ENCODE data around the gene CENPU.
A peak's percentile ranks its signal among the peaks of the same experiment; 100 is the strongest.

The CENPU gene

DNA sequence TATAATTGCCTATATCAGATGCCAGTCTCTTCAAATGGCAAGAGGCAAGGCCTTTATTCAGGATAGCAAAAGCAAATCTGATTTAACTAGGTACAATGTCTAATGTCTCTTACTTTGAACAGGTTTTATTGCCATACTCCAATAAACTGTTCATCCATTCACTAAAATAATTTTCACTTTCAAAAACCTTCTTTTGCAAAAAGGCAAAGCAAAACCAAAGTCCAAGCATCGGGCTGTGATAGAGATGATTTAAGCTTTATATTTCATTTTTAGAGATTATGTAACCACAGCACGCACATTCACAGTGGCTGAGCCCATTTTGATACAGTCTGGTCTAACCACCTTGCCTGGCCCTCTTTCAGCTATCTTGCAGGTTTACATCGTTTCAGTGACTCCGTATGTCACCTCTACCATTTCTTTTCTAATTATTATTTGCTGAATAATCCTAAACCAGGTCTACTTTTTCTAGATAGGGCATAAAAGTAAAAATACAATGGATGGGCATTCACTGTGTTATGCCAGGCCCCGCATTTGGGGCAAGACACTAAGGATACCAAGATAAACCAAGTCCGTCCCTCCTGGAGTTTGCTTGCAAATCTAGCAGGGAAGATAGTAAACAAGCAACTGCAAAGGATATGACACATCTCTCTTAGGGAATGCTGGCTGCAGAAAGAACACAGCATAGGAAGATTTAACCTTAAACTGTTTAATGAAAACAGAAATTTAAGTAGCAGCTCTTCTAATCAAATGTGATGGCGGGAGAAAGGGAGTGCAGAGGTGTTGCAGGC, 86.4 kb downstream of the CENPU start:
- peaks cover 5% of the 10 kb centered on the region for H3K36me3 ChIP-seq (ENCODE audit: control insufficient read depth, insufficient read depth, low read length)
- peak overlapping the region; percentile 86 for H3K4me3 ChIP-seq (ENCODE audit: insufficient read depth, low read depth, low read length, poor library complexity, severe bottlenecking)
- H3K27ac ChIP-seq (ENCODE audit: insufficient read depth, low read length, poor library complexity, severe bottlenecking), result peak overlapping the region; percentile 87
- no peaks in the 10 kb centered on the region for H3K9me3 ChIP-seq (ENCODE audit: control insufficient read depth, low read length)
- H3K4me1 ChIP-seq (ENCODE audit: control insufficient read depth, insufficient read depth, low read length, poor library complexity, severe bottlenecking), result peaks cover 13% of the 10 kb centered on the region
- DNase-seq, result no peak
- no peaks in the 10 kb centered on the region for H3K27me3 ChIP-seq (replicated peaks; ENCODE audit: control insufficient read depth, insufficient read depth, low read length, poor library complexity, severe bottlenecking)

DNA sequence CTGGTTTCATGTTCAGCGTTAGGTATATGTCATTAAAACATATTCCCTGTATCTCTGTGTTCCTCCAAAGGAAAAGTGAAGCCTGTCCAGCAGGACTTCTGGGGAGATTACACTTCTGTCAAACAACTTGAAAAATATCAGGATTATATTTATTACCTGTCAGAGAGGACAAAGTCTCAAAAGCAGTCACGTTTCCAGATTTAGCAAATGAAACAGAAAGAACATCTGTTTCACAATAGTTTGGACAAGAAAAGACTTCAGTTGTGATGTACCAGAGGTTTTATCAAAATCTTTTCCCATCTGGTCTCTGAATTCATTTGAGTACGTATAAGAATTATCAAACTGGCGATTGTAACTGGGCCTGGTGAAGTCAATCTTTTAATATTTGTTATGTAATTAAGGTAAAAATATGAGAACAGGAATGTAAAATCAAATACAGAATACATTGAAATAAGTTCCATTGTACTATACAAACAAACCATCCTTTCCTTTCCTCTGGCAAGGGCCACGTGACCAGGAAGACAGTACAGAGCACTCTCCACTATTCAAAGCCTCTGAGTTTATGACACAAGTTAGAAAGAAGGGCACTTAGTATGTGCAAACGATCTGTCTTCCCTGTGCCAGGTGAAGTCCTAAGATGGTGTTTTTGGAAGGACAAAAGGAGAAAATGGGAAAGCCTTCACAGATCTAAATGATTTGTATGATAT, 87.8 kb downstream of the CENPU start:
- Histone ChIP-seq H3K27ac (ENCODE audit: insufficient read depth, low read length, poor library complexity, severe bottlenecking) (no peak overlapping the region), H3K36me3 (ENCODE audit: control insufficient read depth, insufficient read depth, low read length) (peaks cover 5% of the 10 kb centered on the region), H3K4me3 (ENCODE audit: insufficient read depth, low read depth, low read length, poor library complexity, severe bottlenecking) (no peak overlapping the region), H3K27me3 (replicated peaks; ENCODE audit: control insufficient read depth, insufficient read depth, low read length, poor library complexity, severe bottlenecking) (no peaks in the 10 kb centered on the region), H3K4me1 (ENCODE audit: control insufficient read depth, insufficient read depth, low read length, poor library complexity, severe bottlenecking) (peaks cover 13% of the 10 kb centered on the region), H3K9me3 (ENCODE audit: control insufficient read depth, low read length) (no peaks in the 10 kb centered on the region)
- DNase-seq, result no peak

DNA sequence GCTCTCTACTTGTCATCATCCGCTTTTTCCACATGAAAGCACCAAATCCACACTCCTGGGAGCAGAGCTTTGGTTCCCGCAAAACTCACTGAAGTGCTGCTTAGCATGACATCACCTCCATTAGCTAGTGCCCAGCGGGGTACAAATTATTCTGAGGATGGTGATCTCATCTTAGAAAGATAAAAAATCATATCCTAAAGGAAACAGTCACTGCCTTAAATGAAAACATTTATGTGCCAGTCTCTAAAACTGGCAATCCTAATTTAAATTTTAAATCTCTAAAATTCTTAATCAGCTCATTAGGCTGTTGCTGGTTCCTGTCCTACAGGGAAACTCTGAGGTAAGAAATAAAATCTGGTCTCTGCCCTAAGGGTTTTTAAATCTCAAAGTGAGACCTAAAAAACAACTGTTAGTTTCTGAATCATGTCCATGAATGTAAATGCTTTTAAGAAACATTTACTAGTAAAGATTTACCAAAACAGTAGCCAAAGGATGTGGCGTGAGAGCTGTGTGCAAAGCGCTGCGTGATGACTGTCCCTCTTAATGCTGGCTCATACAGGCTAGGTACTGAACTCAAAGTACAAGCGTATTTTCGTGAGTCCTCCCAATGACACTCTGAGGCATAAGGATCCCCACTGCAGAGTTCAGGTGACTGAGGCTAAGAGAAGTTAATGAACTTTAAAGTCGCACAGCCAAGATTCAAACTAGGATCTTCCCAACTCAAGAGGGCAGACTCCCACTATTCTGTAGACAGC, 89.2 kb downstream of the CENPU start:
- Histone ChIP-seq H3K4me3 (ENCODE audit: insufficient read depth, low read depth, low read length, poor library complexity, severe bottlenecking) (no peak overlapping the region), H3K27me3 (replicated peaks; ENCODE audit: control insufficient read depth, insufficient read depth, low read length, poor library complexity, severe bottlenecking) (no peaks in the 10 kb centered on the region), H3K9me3 (ENCODE audit: control insufficient read depth, low read length) (no peaks in the 10 kb centered on the region), H3K4me1 (ENCODE audit: control insufficient read depth, insufficient read depth, low read length, poor library complexity, severe bottlenecking) (peaks cover 13% of the 10 kb centered on the region), H3K36me3 (ENCODE audit: control insufficient read depth, insufficient read depth, low read length) (peaks cover 10% of the 10 kb centered on the region), H3K27ac (ENCODE audit: insufficient read depth, low read length, poor library complexity, severe bottlenecking) (no peak overlapping the region)
- no peak for DNase-seq

Measured in effector memory CD4-positive, alpha-beta T cell (primary cell).